ENCODE measurements around the gene NFKBIZ. TPM values are rescaled to one million over a fixed set of nuclear protein-coding genes. Genes with fewer than 3 reads are reported as not detected.

Gene NFKBIZ
- total and polyA plus RNA-seq, 2 donors (not counting 3 experiments of a cell fraction or from before 2014, with no cell fraction given), result 17.5 to 28.9 TPM

- no peak overlapping the region for H3K27ac ChIP-seq (ENCODE audit: insufficient read depth, low read depth, low read length)
- ChIA-PET CTCF (interaction anchor here (0.7 to 1.0 kb wide), 2 partner anchors 9 to 20 kb away, joined by 3 to 4 read pairs; no protein-coding TSS in a partner anchor), POLR2A (interaction anchor here (0.7 kb wide), 1 partner anchor 43 kb away, joined by 3 read pairs; no protein-coding TSS in a partner anchor)
- FAIRE-seq, result no peak
- DNase-seq (ENCODE audit: low read depth, low spot score), result no peak
- H3K9ac ChIP-seq (replicated peaks; ENCODE audit: extremely low read depth, insufficient read depth, low read length), result no peak overlapping the region
- H3K27me3 ChIP-seq (ENCODE audit: control insufficient read depth in 2 of 2, insufficient read depth in 2 of 2, low read length in 2 of 2), result no peaks in the 10 kb centered on the region
- H3K9me3 ChIP-seq (replicated peaks; ENCODE audit: control insufficient read depth, insufficient read depth, low read length), result no peaks in the 10 kb centered on the region
- intact Hi-C loops (cut with micrococcal nuclease), result no loop called here
- H2AFZ ChIP-seq (ENCODE audit: low read depth, low read length), result no peak overlapping the region
- no peaks in the 10 kb centered on the region for H3K79me2 ChIP-seq (ENCODE audit: control insufficient read depth, insufficient read depth, low read length)
- H3K4me1 ChIP-seq (ENCODE audit: control insufficient read depth, extremely low read depth, insufficient read depth, low read length), result peaks cover 26% of the 10 kb centered on the region
- no peak overlapping the region for H3K4me3 ChIP-seq (replicated peaks in 1 of 3; ENCODE audit: insufficient read depth in 1 of 3, low read depth in 1 of 3, low read length in 3 of 3)
- BruUV-seq (replicated peaks), result no TSS peak
- H3K9me1 ChIP-seq (replicated peaks; ENCODE audit: control insufficient read depth, extremely low read depth, insufficient read depth, low read length), result no peaks in the 10 kb centered on the region
- H3K4me2 ChIP-seq (ENCODE audit: insufficient read depth, low read length), result no peak overlapping the region
- dilution Hi-C loops (cut with MboI; ENCODE audit: extremely low pct_ligation_motif_present, low sequenced_read_pairs), result loop anchor here (25.0 kb wide), 1 partner anchor 292 kb away; no protein-coding TSS in a partner anchor
- H3K36me3 ChIP-seq (ENCODE audit: control insufficient read depth in 2 of 2, extremely low read depth in 1 of 2, insufficient read depth in 2 of 2, low read length in 2 of 2), result no peaks in the 10 kb centered on the region
- H4K20me1 ChIP-seq (replicated peaks; ENCODE audit: control insufficient read depth, extremely low read depth, insufficient read depth, low read length), result no peaks in the 10 kb centered on the region
- TF ChIP-seq POLR2AphosphoS5 (IDR thresholded peaks at IDR 0.05; ENCODE audit: insufficient read depth, low read depth, low read length) (no peak), MYC (IDR thresholded peaks at IDR 0.05; ENCODE audit: low read depth, low read length) (no peak), FOS (IDR thresholded peaks at IDR 0.05; ENCODE audit: borderline replicate concordance, insufficient read depth, low read length) (peak; percentile 54), EZH2 (IDR thresholded peaks at IDR 0.05; ENCODE audit: borderline replicate concordance, low read depth, low read length, severe bottlenecking) (no peak), GATA2 (IDR thresholded peaks at IDR 0.05; ENCODE audit: insufficient read depth, insufficient read length, low read depth, low read length) (no peak), POLR2A (IDR thresholded peaks at IDR 0.05; ENCODE audit: low read depth, low read length) (no peak)
- TF ChIP-seq, protein P1, sequence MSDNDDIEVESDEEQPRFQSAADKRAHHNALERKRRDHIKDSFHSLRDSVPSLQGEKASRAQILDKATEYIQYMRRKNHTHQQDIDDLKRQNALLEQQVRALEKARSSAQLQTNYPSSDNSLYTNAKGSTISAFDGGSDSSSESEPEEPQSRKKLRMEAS (IDR thresholded peaks at IDR 0.05; ENCODE audit: insufficient read depth, insufficient read length), result no peak
Measured at GRCh38 chr3:101870138-101870537, 20.8 kb downstream of the NFKBIZ start.

DNA sequence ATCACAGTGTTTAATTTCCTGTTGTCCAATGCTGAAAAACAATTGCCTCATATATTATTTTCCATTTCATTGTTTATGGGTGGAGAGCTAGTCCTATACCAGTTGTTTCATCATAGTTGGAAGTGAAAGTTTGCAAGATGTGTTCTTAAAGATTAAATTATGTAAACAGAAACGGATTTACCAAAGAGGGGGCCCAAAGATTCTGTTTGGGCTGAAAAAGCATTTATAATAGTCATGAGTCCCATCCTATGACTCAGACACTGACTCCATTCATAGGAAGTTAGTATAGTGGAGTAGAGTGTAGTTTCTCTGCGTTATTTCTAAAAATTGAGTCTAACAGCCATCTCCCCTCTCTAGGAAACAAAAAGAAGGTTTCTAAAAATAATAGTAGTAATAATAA lies 24.3 kb downstream of the NFKBIZ start:
- Histone ChIP-seq H3K4me1 (ENCODE audit: control insufficient read depth, extremely low read depth, insufficient read depth, low read length) (peaks cover 14% of the 10 kb centered on the region), H3K9me1 (replicated peaks; ENCODE audit: control insufficient read depth, extremely low read depth, insufficient read depth, low read length) (no peaks in the 10 kb centered on the region), H3K27me3 (ENCODE audit: control insufficient read depth in 2 of 2, insufficient read depth in 2 of 2, low read length in 2 of 2) (no peaks in the 10 kb centered on the region), H3K27ac (ENCODE audit: insufficient read depth, low read depth, low read length) (peak overlapping the region; percentile 35), H3K4me3 (replicated peaks in 1 of 3; ENCODE audit: insufficient read depth in 1 of 3, low read depth in 1 of 3, low read length in 3 of 3) (no peak overlapping the region), H4K20me1 (replicated peaks; ENCODE audit: control insufficient read depth, extremely low read depth, insufficient read depth, low read length) (no peaks in the 10 kb centered on the region), H2AFZ (ENCODE audit: low read depth, low read length) (peak overlapping the region; percentile 28), H3K9me3 (replicated peaks; ENCODE audit: control insufficient read depth, insufficient read depth, low read length) (no peaks in the 10 kb centered on the region), H3K9ac (replicated peaks; ENCODE audit: extremely low read depth, insufficient read depth, low read length) (no peak overlapping the region), H3K36me3 (ENCODE audit: control insufficient read depth in 2 of 2, extremely low read depth in 1 of 2, insufficient read depth in 2 of 2, low read length in 2 of 2) (no peaks in the 10 kb centered on the region), H3K79me2 (ENCODE audit: control insufficient read depth, insufficient read depth, low read length) (no peaks in the 10 kb centered on the region), H3K4me2 (ENCODE audit: insufficient read depth, low read length) (peak overlapping the region; percentile 64)
- FAIRE-seq (no peak), DNase-seq (ENCODE audit: low read depth, low spot score) (peak; percentile 63)
- no peak for TF ChIP-seq POLR2AphosphoS5 (IDR thresholded peaks at IDR 0.05; ENCODE audit: insufficient read depth, low read depth, low read length)
- TF ChIP-seq, protein P1 (IDR thresholded peaks at IDR 0.05; ENCODE audit: insufficient read depth, insufficient read length), result no peak
- TF ChIP-seq MYC (IDR thresholded peaks at IDR 0.05; ENCODE audit: low read depth, low read length), result no peak
- TF ChIP-seq EZH2 (IDR thresholded peaks at IDR 0.05; ENCODE audit: borderline replicate concordance, low read depth, low read length, severe bottlenecking), result no peak
- TF ChIP-seq GATA2 (IDR thresholded peaks at IDR 0.05; ENCODE audit: insufficient read depth, insufficient read length, low read depth, low read length), result no peak
- TF ChIP-seq JUN (IDR thresholded peaks at IDR 0.05; ENCODE audit: borderline replicate concordance, insufficient read depth, insufficient read length, low read depth), result peak; percentile 44
- TF ChIP-seq POLR2A (IDR thresholded peaks at IDR 0.05; ENCODE audit: low read depth, low read length), result no peak
- peak; percentile 76 for TF ChIP-seq FOS (IDR thresholded peaks at IDR 0.05; ENCODE audit: borderline replicate concordance, insufficient read depth, low read length)
- TF ChIP-seq, protein P2, sequence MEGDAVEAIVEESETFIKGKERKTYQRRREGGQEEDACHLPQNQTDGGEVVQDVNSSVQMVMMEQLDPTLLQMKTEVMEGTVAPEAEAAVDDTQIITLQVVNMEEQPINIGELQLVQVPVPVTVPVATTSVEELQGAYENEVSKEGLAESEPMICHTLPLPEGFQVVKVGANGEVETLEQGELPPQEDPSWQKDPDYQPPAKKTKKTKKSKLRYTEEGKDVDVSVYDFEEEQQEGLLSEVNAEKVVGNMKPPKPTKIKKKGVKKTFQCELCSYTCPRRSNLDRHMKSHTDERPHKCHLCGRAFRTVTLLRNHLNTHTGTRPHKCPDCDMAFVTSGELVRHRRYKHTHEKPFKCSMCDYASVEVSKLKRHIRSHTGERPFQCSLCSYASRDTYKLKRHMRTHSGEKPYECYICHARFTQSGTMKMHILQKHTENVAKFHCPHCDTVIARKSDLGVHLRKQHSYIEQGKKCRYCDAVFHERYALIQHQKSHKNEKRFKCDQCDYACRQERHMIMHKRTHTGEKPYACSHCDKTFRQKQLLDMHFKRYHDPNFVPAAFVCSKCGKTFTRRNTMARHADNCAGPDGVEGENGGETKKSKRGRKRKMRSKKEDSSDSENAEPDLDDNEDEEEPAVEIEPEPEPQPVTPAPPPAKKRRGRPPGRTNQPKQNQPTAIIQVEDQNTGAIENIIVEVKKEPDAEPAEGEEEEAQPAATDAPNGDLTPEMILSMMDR (IDR thresholded peaks at IDR 0.05; ENCODE audit: extremely low read depth in 1 of 2, insufficient read depth in 1 of 2, low read depth in 1 of 2, low read length in 2 of 2), result no peak
- intact Hi-C loops (cut with micrococcal nuclease) (no loop called here), dilution Hi-C loops (cut with MboI; ENCODE audit: extremely low pct_ligation_motif_present, low sequenced_read_pairs) (loop anchor here (25.0 kb wide), 1 partner anchor 289 kb away; no protein-coding TSS in a partner anchor)
- ChIA-PET POLR2A (no interaction called here), CTCF (interaction anchor here (1.1 to 2.0 kb wide), 3 partner anchors 9 to 355 kb away, joined by 3 to 5 read pairs (median 4); no protein-coding TSS in a partner anchor)
- no TSS peak for BruUV-seq (replicated peaks)
